Omental fat pad (tissue), 4 donors: ENCODE results near the gene ABHD17A. TPM values are rescaled to one million over a fixed set of nuclear protein-coding genes. Genes with fewer than 3 reads are reported as not detected.
A peak's percentile ranks its signal among the peaks of the same experiment; 100 is the strongest.
"Not testable (repeated sequence)": the region's sequence is repeated elsewhere in the genome, so short reads cannot be mapped to it uniquely, and the experiment has no call there.

Experiments
- ATAC-seq: fragments of 150-250 bp; one replicate; pipeline ENCODE4 v1.9.1; 2016; ENCODE audit warnings: mild to moderate bottlenecking, moderate library complexity; ENCODE audit not compliant: low FRiP score
- DNase-seq: peaks from one replicate; pipeline ENCODE4 v3.0.0-alpha.2; 2019; ENCODE audit warnings: low spot score
- CTCF ChIP-seq, 3 donors: fragments of 450-650 bp; IDR thresholded peaks; one replicate each; pipeline ENCODE4 v1.5.1; 2016 to 2017; ENCODE audit warnings: antibody characterized with exemption in 3 of 3, mild to moderate bottlenecking in 3 of 3, moderate library complexity in 2 of 3
- total RNA-seq, 4 donors: library from RNA; depleted of rRNA; stranded (reverse); fragments of >200 nt; gene quantifications; one replicate each; pipeline ENCODE4 v1.1.0, GENCODE V29; 2016

Gene ABHD17A
- total RNA-seq, 4 donors from 2014 or later: 70.1 to 117 (median 87.8) TPM

GRCh38 chr19:1888385-1888784 is 3.1 kb upstream of the ABHD17A start:
- no peak for TF ChIP-seq CTCF (IDR thresholded peaks at IDR 0.05)
- DNase-seq (no peak), ATAC-seq (no peak)

DNA sequence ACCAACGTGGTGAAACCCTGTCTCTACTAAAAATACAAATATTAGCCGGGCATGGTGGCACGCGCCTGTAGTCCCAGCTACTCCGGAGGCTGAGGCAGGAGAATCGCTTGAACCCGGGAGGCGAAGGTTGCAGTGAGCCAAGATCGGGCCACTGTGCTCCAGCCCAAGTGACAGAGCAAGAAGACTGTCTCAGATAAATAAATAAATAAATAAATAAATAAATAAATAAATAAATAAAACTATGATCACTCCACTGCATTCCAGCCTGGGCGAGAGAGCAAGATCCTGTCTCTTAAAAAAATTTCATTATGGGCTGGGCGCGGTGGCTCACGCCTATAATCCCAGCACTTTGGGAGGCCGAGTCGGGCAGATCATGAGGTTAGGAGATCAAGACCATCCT is 1.1 kb upstream of the ABHD17A start:
- not testable (repeated sequence) for ATAC-seq

DNA sequence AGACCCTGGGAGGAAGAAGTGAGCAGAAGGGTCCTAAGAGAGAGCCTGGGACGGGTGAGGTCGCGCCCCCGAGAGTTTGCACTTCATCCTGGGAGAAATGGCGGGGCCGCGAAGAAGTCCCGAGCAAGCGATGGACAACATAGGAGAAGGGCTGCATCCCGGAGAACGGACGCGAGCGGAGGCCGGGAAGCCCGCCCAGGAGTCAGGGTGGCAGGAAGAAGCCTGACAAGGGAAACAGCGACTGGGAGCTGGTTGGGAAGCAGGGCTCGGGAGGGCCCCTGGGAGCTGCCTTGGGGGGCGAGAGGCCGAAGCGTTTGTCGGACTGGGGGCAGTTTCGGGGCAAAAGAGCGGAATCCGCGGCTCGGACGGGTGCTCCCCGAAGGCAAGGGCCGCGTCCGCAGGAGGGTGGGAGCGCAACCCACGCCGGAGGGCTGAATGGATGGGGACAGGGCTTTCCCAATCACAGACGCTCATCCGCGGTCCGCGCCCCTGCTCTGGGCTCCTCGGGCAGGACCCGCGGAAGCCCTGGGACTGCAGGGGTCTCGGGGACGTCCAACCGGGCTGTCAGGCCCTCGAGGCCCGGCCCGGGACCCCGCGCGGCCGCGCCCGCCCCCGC is 469 bp downstream of the ABHD17A start:
- ATAC-seq: peak; percentile 3
- no peak for TF ChIP-seq CTCF (IDR thresholded peaks at IDR 0.05)
- DNase-seq: no peak

More for the DNA sequence above, 1.1 kb upstream of the ABHD17A start:
- DNase-seq: not testable (repeated sequence)

GRCh38 chr19:1884291-1884718 is 991 bp downstream of the ABHD17A start:
- DNase-seq (no peak), ATAC-seq (no peak)
- TF ChIP-seq CTCF (IDR thresholded peaks at IDR 0.05): no peak

GRCh38 chr19:1883784-1884183 is 1.5 kb downstream of the ABHD17A start:
- ATAC-seq: no peak
- TF ChIP-seq CTCF (IDR thresholded peaks at IDR 0.05): no peak

DNA sequence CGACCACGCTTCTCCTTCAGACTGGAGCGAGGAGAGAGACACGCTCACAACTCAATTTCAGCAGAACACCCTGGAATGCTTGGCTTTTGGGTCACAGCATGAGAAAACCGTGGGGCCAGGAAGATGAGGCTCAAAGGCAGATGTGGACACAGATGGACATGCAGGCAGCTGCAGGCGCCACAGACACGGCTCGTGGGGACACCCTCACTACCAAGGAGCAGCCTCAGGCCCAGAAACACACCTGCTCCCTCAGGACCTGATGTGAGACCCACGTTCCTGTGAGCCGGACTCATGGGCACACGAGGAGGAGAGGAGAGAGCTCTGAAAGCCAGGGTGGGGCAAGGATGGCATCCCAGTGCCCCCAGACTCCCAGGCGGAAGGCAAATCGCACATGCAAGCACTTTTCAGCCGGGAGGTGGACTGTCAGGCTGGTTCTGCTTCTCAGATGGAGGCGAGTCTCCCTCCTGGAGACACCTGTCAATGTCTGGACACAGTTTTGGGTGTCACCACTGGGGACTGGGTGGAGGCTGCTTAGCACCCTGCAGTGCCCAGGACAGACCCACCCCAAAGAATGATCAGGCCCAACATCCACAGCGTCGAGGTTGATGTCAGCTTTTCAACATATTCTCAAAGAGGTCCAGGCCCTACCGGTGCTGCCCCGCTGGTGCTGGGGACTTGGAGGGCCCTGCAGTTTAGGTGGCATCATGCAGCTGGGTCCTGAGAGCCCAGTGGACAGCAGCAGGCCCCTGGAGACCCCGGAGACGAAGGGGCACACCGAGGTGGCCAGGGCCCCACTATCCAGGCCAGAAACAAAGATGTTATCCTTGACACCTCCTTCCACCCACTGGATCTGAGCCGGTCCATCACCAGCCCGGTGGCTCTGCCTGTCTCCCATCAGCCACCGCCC is 2.3 kb downstream of the ABHD17A start:
- DNase-seq: no peak
- TF ChIP-seq CTCF (IDR thresholded peaks at IDR 0.05): no peak
- ATAC-seq: no peak

More at GRCh38 chr19:1883784-1884183, 1.5 kb downstream of the ABHD17A start:
- no peak for DNase-seq

- ATAC-seq: no peak
- no peak for TF ChIP-seq CTCF (IDR thresholded peaks at IDR 0.05)
- no peak for DNase-seq
Measured at GRCh38 chr19:1882089-1882785, 3.1 kb downstream of the ABHD17A start.

DNA sequence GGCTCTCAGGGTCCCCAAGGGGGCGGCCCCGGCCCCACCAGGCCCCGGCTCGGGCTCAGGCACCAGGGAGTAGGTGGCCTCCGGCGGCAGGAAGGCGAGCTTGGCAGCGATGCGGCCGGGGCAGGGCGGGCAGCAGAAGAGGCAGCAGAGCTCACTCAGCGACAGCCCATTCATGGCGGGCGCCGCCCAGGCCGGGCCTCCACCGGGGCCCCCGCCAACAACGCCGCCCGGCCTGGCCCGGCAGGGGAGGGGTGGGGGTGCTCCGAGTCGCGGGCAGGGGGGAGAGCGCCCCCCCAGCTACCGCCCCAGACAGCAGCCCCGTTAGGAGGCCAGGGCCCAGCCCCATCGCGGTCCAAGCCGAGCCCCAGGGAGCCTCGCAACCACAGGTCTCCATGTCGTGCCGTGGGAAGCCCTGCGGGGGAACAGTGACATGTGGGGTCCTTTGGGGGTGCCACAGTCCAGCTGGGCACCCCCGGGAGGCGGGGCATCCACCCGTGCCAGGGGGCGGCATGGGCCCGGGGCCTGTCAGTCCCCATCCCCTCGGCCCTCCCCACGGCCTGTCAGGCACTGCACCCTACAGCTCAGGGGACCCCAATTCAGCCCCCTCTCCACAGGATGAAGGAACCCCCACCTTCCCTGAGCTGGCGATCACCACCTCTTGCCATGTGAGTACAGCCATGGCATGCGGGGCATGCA is 3.8 kb downstream of the ABHD17A start:
- ATAC-seq: not testable (repeated sequence)

More for the DNA sequence above, 3.8 kb downstream of the ABHD17A start:
- DNase-seq: not testable (repeated sequence)
